SK-N-SH (cell line): ENCODE data around the gene RBM14. TPM values are rescaled to one million over a fixed set of nuclear protein-coding genes. Genes with fewer than 3 reads are reported as not detected.
A peak's percentile ranks its signal among the peaks of the same experiment; 100 is the strongest.

ENCODE experiments used
- CTCF ChIA-PET: fragments of 300-600, 350-600 bp; formaldehyde crosslinking; extraction: SDS; loops from one replicate; lab custom pipeline; 2021; lab: Yijun Ruan, JAX
- POLR2A ChIA-PET: fragments of 350-600 bp; sonication (Branson Sonifier 250); formaldehyde crosslinking; extraction: SDS; loops from one replicate; lab custom pipeline; 2020; ENCODE audit warnings: antibody characterized with exemption, inconsistent platforms; lab: Yijun Ruan, JAX
- DNase-seq: peaks from one replicate; pipeline ENCODE4 v3.0.0; 2012
- H2AFZ ChIP-seq: fragments of 200-600 bp; sonication (generic); 2 replicates; pipeline ENCODE4 v1.8.1; 2016; ENCODE audit warnings: antibody characterized with exemption, mild to moderate bottlenecking, low read depth
- H3F3A ChIP-seq: fragments of 200-600 bp; sonication (generic); replicated peaks from 2 replicates; pipeline ENCODE3; 2016; ENCODE audit warnings: antibody characterized with exemption, mild to moderate bottlenecking; ENCODE audit not compliant: insufficient read depth
- H3K27ac ChIP-seq, 2 experiments: fragments of 200-500 bp in 1 of 2; fragments of 200-600 bp in 1 of 2; sonication (Bioruptor generic) in 1 of 2; sonication (generic), shearing (Covaris generic) in 1 of 2; 2 replicates each; pipeline versions ENCODE4 v1.5.1 to v1.6.1; 2014 to 2016; ENCODE audit warnings: low read depth in 2 of 2, inconsistent platforms in 1 of 2, low read length in 1 of 2, mild to moderate bottlenecking in 1 of 2, mixed read lengths in 1 of 2
- H3K27me3 ChIP-seq: fragments of 200-600 bp; sonication (generic), shearing (Covaris generic); 2 replicates; pipeline ENCODE4 v1.6.1; 2016; ENCODE audit warnings: mixed run types; ENCODE audit not compliant: insufficient read depth
- H3K36me3 ChIP-seq, 2 experiments: fragments of 200-500 bp in 1 of 2; fragments of 200-600 bp in 1 of 2; sonication (Bioruptor generic) in 1 of 2; sonication (generic) in 1 of 2; replicated peaks in 1 of 2; 2 replicates each; pipeline versions ENCODE3 to v1.5.1; 2014 to 2016; ENCODE audit warnings: low read length in 1 of 2, mild to moderate bottlenecking in 1 of 2; ENCODE audit not compliant: insufficient read depth in 2 of 2, control insufficient read depth in 1 of 2
- H3K4me1 ChIP-seq, 2 experiments: fragments of 200-500 bp in 1 of 2; fragments of 200-600 bp in 1 of 2; sonication (Bioruptor generic) in 1 of 2; sonication (generic), shearing (Covaris generic) in 1 of 2; 2 replicates each; pipeline versions ENCODE4 v1.5.1 to v1.6.1; 2014 to 2016; ENCODE audit warnings: low read depth in 1 of 2, low read length in 1 of 2, mixed run types in 1 of 2; ENCODE audit not compliant: insufficient read depth in 2 of 2, control insufficient read depth in 1 of 2
- H3K4me2 ChIP-seq: fragments of 200-600 bp; sonication (generic), shearing (Covaris generic); 2 replicates; pipeline ENCODE4 v1.6.1; 2017; ENCODE audit warnings: mixed run types
- H3K4me3 ChIP-seq, 2 experiments: fragments of 200-500 bp in 1 of 2; fragments of 200-600 bp in 1 of 2; sonication (Bioruptor generic) in 1 of 2; sonication (generic), shearing (Covaris generic) in 1 of 2; 2 replicates each; pipeline versions ENCODE4 v1.5.1 to v1.8.1; 2014 to 2016; ENCODE audit warnings: low read depth in 2 of 2, inconsistent platforms in 1 of 2, low read length in 1 of 2, mild to moderate bottlenecking in 1 of 2, mixed read lengths in 1 of 2, moderate library complexity in 1 of 2
- H3K79me2 ChIP-seq: fragments of 200-600 bp; sonication (generic); 2 replicates; pipeline ENCODE4 v1.8.1; 2017; ENCODE audit warnings: mild to moderate bottlenecking; ENCODE audit not compliant: insufficient read depth
- H3K9ac ChIP-seq: fragments of 200-600 bp; sonication (generic); 2 replicates; pipeline ENCODE4 v1.6.1; 2017; ENCODE audit warnings: mixed run types
- H3K9me2 ChIP-seq: fragments of 200-600 bp; sonication (generic); 2 replicates; pipeline ENCODE4 v1.6.1; 2017; ENCODE audit warnings: mixed run types
- H3K9me3 ChIP-seq: fragments of 200-600 bp; sonication (generic); 2 replicates; pipeline ENCODE4 v1.6.1; 2017; ENCODE audit warnings: mixed run types, mild to moderate bottlenecking, moderate library complexity
- H4K20me1 ChIP-seq: fragments of 200-600 bp; sonication (generic); 2 replicates; pipeline ENCODE4 v1.6.1; 2017; ENCODE audit warnings: mild to moderate bottlenecking, mixed run types; ENCODE audit not compliant: insufficient read depth
- CHD2 ChIP-seq: fragments of 150-350 bp; IDR thresholded peaks from 2 replicates; pipeline ENCODE4 v1.6.1; 2018; ENCODE audit warnings: low read length; ENCODE audit not compliant: partially characterized antibody
- ELF1 ChIP-seq: IDR thresholded peaks from 2 replicates; pipeline ENCODE4 v1.4.0; 2012
- EZH2phosphoT487 ChIP-seq: fragments of 200-600 bp; sonication (generic); IDR thresholded peaks from 2 replicates; pipeline ENCODE4 v1.6.1; 2017; ENCODE audit warnings: low read depth, mixed run types, mild to moderate bottlenecking, antibody characterized with exemption, moderate library complexity, borderline replicate concordance
- FOXM1 ChIP-seq: IDR thresholded peaks from 2 replicates; pipeline ENCODE4 v1.4.0; 2012; ENCODE audit warnings: low read depth, mild to moderate bottlenecking
- GABPA ChIP-seq: IDR thresholded peaks from 2 replicates; pipeline ENCODE4 v1.4.0; 2012; ENCODE audit warnings: low read depth, mild to moderate bottlenecking
- MEF2A ChIP-seq: IDR thresholded peaks from 2 replicates; pipeline ENCODE4 v1.4.0; 2012; ENCODE audit warnings: low read depth, borderline replicate concordance
- MXI1 ChIP-seq: IDR thresholded peaks from 2 replicates; pipeline ENCODE4 v1.6.1; 2012; ENCODE audit warnings: mild to moderate bottlenecking, low read depth, low read length, improper control_type of control experiment
- POLR2AphosphoS5 ChIP-seq: IDR thresholded peaks from 2 replicates; pipeline ENCODE4 v1.6.1; 2012; ENCODE audit warnings: low read depth, low read length
- RCOR1 ChIP-seq: fragments of 150-350 bp; IDR thresholded peaks from 2 replicates; pipeline ENCODE4 v1.6.1; 2017; ENCODE audit warnings: antibody characterized with exemption, low read length
- RFX5 ChIP-seq: IDR thresholded peaks from 2 replicates; pipeline ENCODE4 v1.6.1; 2012; ENCODE audit warnings: mild to moderate bottlenecking, improper control_type of control experiment, low read length
- SMC3 ChIP-seq: IDR thresholded peaks from 2 replicates; pipeline ENCODE4 v1.6.1; 2012; ENCODE audit warnings: low read depth, low read length, improper control_type of control experiment
- TAF1 ChIP-seq: IDR thresholded peaks from 2 replicates; pipeline ENCODE4 v1.6.1; 2012; ENCODE audit warnings: low read depth, mild to moderate bottlenecking, low read length, moderate library complexity, borderline replicate concordance
- TEAD4 ChIP-seq: IDR thresholded peaks from 2 replicates; pipeline ENCODE4 v1.4.0; 2012; ENCODE audit warnings: mild to moderate bottlenecking, borderline replicate concordance; ENCODE audit not compliant: insufficient read depth
- WGBS: methylation state at CpG from one replicate; pipeline ENCODE4 v1.1.6; 2017; ENCODE audit warnings: low lambda C conversion rate; 5-methylcytosine and 5-hydroxymethylcytosine counted together
- polyA plus RNA-seq, 3 experiments: library from polyadenylated mRNA; depleted of rRNA; stranded (reverse); fragments of >200 nt; gene quantifications; 2 replicates each; pipeline ENCODE4 v1.2.3, GENCODE V29; 2012
- TF ChIP-seq, protein P1 (sequence below): IDR thresholded peaks from 2 replicates; pipeline ENCODE4 v1.4.0; 2012; ENCODE audit warnings: low read depth, borderline replicate concordance
- TF ChIP-seq, protein P2 (sequence below): IDR thresholded peaks from 2 replicates; pipeline ENCODE4 v1.4.0; 2012; ENCODE audit warnings: low read depth
- TF ChIP-seq, protein P3 (sequence below): fragments of 150-350 bp; IDR thresholded peaks from 2 replicates; pipeline ENCODE4 v1.6.1; 2017; ENCODE audit warnings: antibody characterized with exemption, low read length, low read depth, borderline replicate concordance
- TF ChIP-seq, protein P4 (sequence below): fragments of 150-350 bp; IDR thresholded peaks from 2 replicates; pipeline ENCODE4 v1.6.1; 2016; ENCODE audit warnings: mild to moderate bottlenecking, low read depth, low read length

Gene RBM14
- polyA plus RNA-seq, 1 of the 3 experiments (the other 2 are of a cell fraction): 19.8 TPM

DNA sequence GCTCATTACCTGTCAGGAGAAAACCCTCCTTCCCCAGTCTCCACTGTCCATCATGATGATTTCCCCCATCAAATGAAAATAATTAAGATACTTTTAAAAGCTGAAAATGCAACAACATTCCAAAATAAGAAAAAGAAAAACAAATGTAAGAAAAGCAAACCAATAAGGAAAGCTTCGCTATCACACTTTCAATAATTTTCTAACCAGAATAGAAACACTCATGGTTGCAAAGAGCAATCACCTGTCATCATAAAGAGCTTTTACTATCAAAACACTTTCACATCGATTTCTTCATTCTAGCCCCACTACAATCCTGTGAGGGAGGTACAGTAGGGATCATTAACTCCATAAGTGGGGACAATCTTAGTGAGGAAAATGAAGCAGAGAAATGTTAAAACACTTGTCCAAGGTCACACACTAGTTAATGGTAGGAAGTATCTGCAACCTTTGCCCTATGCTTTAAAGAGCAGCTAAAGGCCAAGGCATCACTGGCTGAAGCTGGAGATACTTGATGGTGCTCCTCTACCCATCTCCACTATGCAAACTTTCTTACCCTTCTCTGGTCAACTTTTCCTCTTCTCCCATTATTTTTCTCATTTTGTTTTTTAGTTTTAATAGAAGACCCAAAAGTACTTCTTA lies 58.7 kb downstream of the RBM14 start:
- peaks cover 29% of the 10 kb centered on the region for H3F3A ChIP-seq
- no peak overlapping the region for H3K4me3 ChIP-seq
- TF ChIP-seq MXI1: no peak
- TF ChIP-seq, protein P1, sequence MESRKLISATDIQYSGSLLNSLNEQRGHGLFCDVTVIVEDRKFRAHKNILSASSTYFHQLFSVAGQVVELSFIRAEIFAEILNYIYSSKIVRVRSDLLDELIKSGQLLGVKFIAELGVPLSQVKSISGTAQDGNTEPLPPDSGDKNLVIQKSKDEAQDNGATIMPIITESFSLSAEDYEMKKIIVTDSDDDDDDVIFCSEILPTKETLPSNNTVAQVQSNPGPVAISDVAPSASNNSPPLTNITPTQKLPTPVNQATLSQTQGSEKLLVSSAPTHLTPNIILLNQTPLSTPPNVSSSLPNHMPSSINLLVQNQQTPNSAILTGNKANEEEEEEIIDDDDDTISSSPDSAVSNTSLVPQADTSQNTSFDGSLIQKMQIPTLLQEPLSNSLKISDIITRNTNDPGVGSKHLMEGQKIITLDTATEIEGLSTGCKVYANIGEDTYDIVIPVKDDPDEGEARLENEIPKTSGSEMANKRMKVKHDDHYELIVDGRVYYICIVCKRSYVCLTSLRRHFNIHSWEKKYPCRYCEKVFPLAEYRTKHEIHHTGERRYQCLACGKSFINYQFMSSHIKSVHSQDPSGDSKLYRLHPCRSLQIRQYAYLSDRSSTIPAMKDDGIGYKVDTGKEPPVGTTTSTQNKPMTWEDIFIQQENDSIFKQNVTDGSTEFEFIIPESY: no peak
- TF ChIP-seq TEAD4: no peak
- TF ChIP-seq ELF1: no peak
- TF ChIP-seq, protein P2, sequence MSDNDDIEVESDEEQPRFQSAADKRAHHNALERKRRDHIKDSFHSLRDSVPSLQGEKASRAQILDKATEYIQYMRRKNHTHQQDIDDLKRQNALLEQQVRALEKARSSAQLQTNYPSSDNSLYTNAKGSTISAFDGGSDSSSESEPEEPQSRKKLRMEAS: no peak
- TF ChIP-seq RCOR1: no peak
- TF ChIP-seq, protein P3, sequence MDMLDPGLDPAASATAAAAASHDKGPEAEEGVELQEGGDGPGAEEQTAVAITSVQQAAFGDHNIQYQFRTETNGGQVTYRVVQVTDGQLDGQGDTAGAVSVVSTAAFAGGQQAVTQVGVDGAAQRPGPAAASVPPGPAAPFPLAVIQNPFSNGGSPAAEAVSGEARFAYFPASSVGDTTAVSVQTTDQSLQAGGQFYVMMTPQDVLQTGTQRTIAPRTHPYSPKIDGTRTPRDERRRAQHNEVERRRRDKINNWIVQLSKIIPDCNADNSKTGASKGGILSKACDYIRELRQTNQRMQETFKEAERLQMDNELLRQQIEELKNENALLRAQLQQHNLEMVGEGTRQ: no peak
- no peak for TF ChIP-seq SMC3
- TF ChIP-seq CHD2: no peak
- TF ChIP-seq EZH2phosphoT487: no peak
- no peak for TF ChIP-seq RFX5
- TF ChIP-seq, protein P4, sequence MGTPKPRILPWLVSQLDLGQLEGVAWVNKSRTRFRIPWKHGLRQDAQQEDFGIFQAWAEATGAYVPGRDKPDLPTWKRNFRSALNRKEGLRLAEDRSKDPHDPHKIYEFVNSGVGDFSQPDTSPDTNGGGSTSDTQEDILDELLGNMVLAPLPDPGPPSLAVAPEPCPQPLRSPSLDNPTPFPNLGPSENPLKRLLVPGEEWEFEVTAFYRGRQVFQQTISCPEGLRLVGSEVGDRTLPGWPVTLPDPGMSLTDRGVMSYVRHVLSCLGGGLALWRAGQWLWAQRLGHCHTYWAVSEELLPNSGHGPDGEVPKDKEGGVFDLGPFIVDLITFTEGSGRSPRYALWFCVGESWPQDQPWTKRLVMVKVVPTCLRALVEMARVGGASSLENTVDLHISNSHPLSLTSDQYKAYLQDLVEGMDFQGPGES: no peak
- no peak for TF ChIP-seq MEF2A
- no peak; the same call in 1 of the 2 replicates for TF ChIP-seq POLR2AphosphoS5
- TF ChIP-seq GABPA: no peak
- TF ChIP-seq FOXM1: no peak
- no peak for TF ChIP-seq TAF1
- TF ChIP-seq, all 33 proteins: peak for 0
- WGBS: 64% methylated on average over 2 of the region's 2 CpGs
- DNase-seq: no peak
- CTCF ChIA-PET: interaction anchor here (1.3 kb wide), 1 partner anchor 95 kb away, joined by 5 read pairs; no protein-coding TSS in a partner anchor
- POLR2A ChIA-PET: no interaction called here
- Histone ChIP-seq H3K9me2 (no peaks in the 10 kb centered on the region), H3K27ac (no peak overlapping the region), H3K79me2 (peaks cover 70% of the 10 kb centered on the region), H3K4me1 (peaks cover 20 to 21% of the 10 kb centered on the region in 2 experiments), H3K36me3 (peaks cover 19 to 31% of the 10 kb centered on the region in 2 experiments), H4K20me1 (peaks cover 10% of the 10 kb centered on the region), H3K9ac (no peak overlapping the region), H3K4me2 (peak overlapping the region; percentile 88; the same call in 1 of the 2 replicates), H2AFZ (no peak overlapping the region), H3K9me3 (no peaks in the 10 kb centered on the region), H3K27me3 (no peaks in the 10 kb centered on the region)
